Upper lobe of left lung (tissue), 4 donors: Measurements from ENCODE around the gene MX1.

Experiments used
- CTCF ChIP-seq, 6 experiments: fragments of 450-650 bp in 4 of 6; fragments of 200-600 bp in 2 of 6; sonication (generic) in 2 of 6; IDR thresholded peaks; one replicate each; pipeline ENCODE4 v1.5.1; 2016 to 2019; ENCODE audit warnings: antibody characterized with exemption in 6 of 6
- EP300 ChIP-seq, 4 donors: sonication (generic); formaldehyde crosslinking; IDR thresholded peaks; one replicate each; pipeline ENCODE4 v1.5.1; 2017; ENCODE audit warnings: antibody characterized with exemption in 4 of 4, control low read depth in 2 of 4
- POLR2AphosphoS5 ChIP-seq, 2 donors: sonication (generic); formaldehyde crosslinking; IDR thresholded peaks; one replicate each; pipeline ENCODE4 v1.5.1; 2017; ENCODE audit warnings: antibody characterized with exemption in 2 of 2

- TF ChIP-seq CTCF (IDR thresholded peaks at IDR 0.05) (no peak), EP300 (IDR thresholded peaks at IDR 0.05) (no peak), POLR2AphosphoS5 (IDR thresholded peaks at IDR 0.05) (no peak)
These were observed 46.9 kb downstream of the MX1 start for GRCh38 chr21:41472753-41473548.
